OCI-LY7 (cell line): Measurements from ENCODE around the gene PPFIBP1. TPM values are rescaled to one million over a fixed set of nuclear protein-coding genes. Genes with fewer than 3 reads are reported as not detected.

ENCODE experiments used
- BruUV-seq: library from RNA; stranded (reverse); fragments of 400-500 nt; replicated peaks from 2 replicates; lab custom pipeline; 2021; lab: Mats Ljungman, UMichigan
- CTCF ChIA-PET: fragments of 300-600 bp; sonication (Branson Sonifier 250); formaldehyde crosslinking; loops from one replicate; lab custom pipeline; 2022; ENCODE audit warnings: antibody characterized with exemption; ENCODE audit not compliant: unreplicated experiment; lab: Charles Lee
- POLR2A ChIA-PET: fragments of 300-600 bp; sonication (Branson Sonifier 250); formaldehyde crosslinking; loops from one replicate; lab custom pipeline; 2022; ENCODE audit warnings: antibody characterized with exemption; lab: Charles Lee
- DNase-seq: peaks from one replicate; pipeline ENCODE4 v3.0.0-alpha.2; 2015; ENCODE audit warnings: low spot score
- H2AFZ ChIP-seq: fragments of 200-600 bp; sonication (generic), shearing (Covaris generic); 2 replicates; pipeline ENCODE4 v1.6.1; 2014; ENCODE audit warnings: mild to moderate bottlenecking, antibody characterized with exemption, low read length, moderate library complexity
- H3K27ac ChIP-seq: fragments of 200-600 bp; sonication (generic); 2 replicates; pipeline ENCODE4 v1.5.1; 2014; ENCODE audit warnings: mixed run types, low read depth, mild to moderate bottlenecking, moderate library complexity, low read length, inconsistent platforms; ENCODE audit not compliant: poor library complexity, severe bottlenecking
- H3K36me3 ChIP-seq: fragments of 200-600 bp; sonication (generic); 2 replicates; pipeline ENCODE4 v1.6.1; 2014; ENCODE audit warnings: mild to moderate bottlenecking, antibody characterized with exemption, low read length, moderate library complexity, mixed read lengths; ENCODE audit not compliant: insufficient read depth
- H3K4me1 ChIP-seq: fragments of 200-600 bp; sonication (generic); 2 replicates; pipeline ENCODE4 v1.5.1; 2014; ENCODE audit warnings: mild to moderate bottlenecking, low read length; ENCODE audit not compliant: insufficient read depth, poor library complexity, severe bottlenecking
- H3K4me2 ChIP-seq: fragments of 200-600 bp; sonication (generic); 2 replicates; pipeline ENCODE4 v1.6.1; 2014; ENCODE audit warnings: mild to moderate bottlenecking, low read length
- H3K4me3 ChIP-seq: fragments of 200-600 bp; sonication (generic); 2 replicates; pipeline ENCODE4 v1.5.1; 2014; ENCODE audit warnings: mild to moderate bottlenecking, low read depth, low read length; ENCODE audit not compliant: poor library complexity, severe bottlenecking
- H3K79me2 ChIP-seq: fragments of 200-600 bp; sonication (generic); 2 replicates; pipeline ENCODE4 v1.6.1; 2016; ENCODE audit warnings: low read depth, mild to moderate bottlenecking, low read length, moderate library complexity, mixed read lengths; ENCODE audit not compliant: insufficient read depth
- H3K9me2 ChIP-seq: fragments of 200-600 bp; sonication (generic); 2 replicates; pipeline ENCODE4 v1.6.1; 2016; ENCODE audit warnings: mild to moderate bottlenecking, low read length, mixed read lengths; ENCODE audit not compliant: insufficient read depth
- H3K9me3 ChIP-seq: fragments of 200-600 bp; sonication (generic); 2 replicates; pipeline ENCODE4 v1.6.1; 2014; ENCODE audit warnings: mild to moderate bottlenecking, mixed run types, low read length, mixed read lengths
- H4K20me1 ChIP-seq: fragments of 200-600 bp; sonication (generic); 2 replicates; pipeline ENCODE4 v1.6.1; 2014; ENCODE audit warnings: mild to moderate bottlenecking, antibody characterized with exemption, low read length, moderate library complexity, mixed read lengths; ENCODE audit not compliant: insufficient read depth
- CTCF ChIP-seq: fragments of 200-600 bp; sonication (generic); conservative IDR thresholded peaks from 2 replicates; pipeline ENCODE4 v1.5.1; 2014; ENCODE audit warnings: mild to moderate bottlenecking, antibody characterized with exemption, low read length, moderate library complexity, mixed read lengths
- EZH2phosphoT487 ChIP-seq: fragments of 200-600 bp; sonication (generic); IDR thresholded peaks from 2 replicates; pipeline ENCODE4 v1.6.1; 2018; ENCODE audit warnings: low read depth, borderline replicate concordance, mild to moderate bottlenecking, mixed run types, antibody characterized with exemption, low read length, moderate library complexity, mixed read lengths
- intact Hi-C: fragments of 100-400 bp; cut with micrococcal nuclease; formaldehyde crosslinking; loops from one replicate; pipeline ENCODE4 v1.10.0; 2022; ENCODE audit not compliant: unreplicated experiment
- total RNA-seq, 2 experiments: library from RNA; depleted of rRNA in 1 of 2; stranded (reverse); fragments of >200 nt in 1 of 2; shearing (Covaris generic) in 1 of 2; gene quantifications; 2 replicates each; pipeline ENCODE4 v1.2.3, GENCODE V29; 2014 to 2022

The PPFIBP1 gene
- total RNA-seq, 2 experiments from 2014 or later: 7.3 to 14.6 TPM

GRCh38 chr12:27549236-27549800 lies 25.3 kb downstream of the PPFIBP1 start:
- no peaks in the 10 kb centered on the region for H3K79me2 ChIP-seq
- CTCF ChIA-PET: no interaction called here
- H2AFZ ChIP-seq: no peak overlapping the region

GRCh38 chr12:27549801-27550652 lies 26.0 kb downstream of the PPFIBP1 start:
- no peak overlapping the region for H2AFZ ChIP-seq
- BruUV-seq: no TSS peak
- H3K4me3 ChIP-seq: no peak overlapping the region
- H3K36me3 ChIP-seq: no peaks in the 10 kb centered on the region
- CTCF ChIA-PET: no interaction called here
- no peaks in the 10 kb centered on the region for H4K20me1 ChIP-seq
- TF ChIP-seq CTCF: no peak
- no peak for TF ChIP-seq EZH2phosphoT487
- no peaks in the 10 kb centered on the region for H3K4me1 ChIP-seq
- no peak overlapping the region for H3K27ac ChIP-seq
- no peaks in the 10 kb centered on the region for H3K9me3 ChIP-seq
- intact Hi-C loops: no loop called here
- POLR2A ChIA-PET: interaction anchor here (0.6 to 0.8 kb wide), 2 partner anchors 124 to 1264 kb away, joined by 3 read pairs; no protein-coding TSS in a partner anchor
- no peak for DNase-seq
- no peaks in the 10 kb centered on the region for H3K79me2 ChIP-seq
- H3K4me2 ChIP-seq: no peak overlapping the region
- no peaks in the 10 kb centered on the region for H3K9me2 ChIP-seq

More at GRCh38 chr12:27549236-27549800, 25.3 kb downstream of the PPFIBP1 start:
- Histone ChIP-seq H3K36me3 (no peaks in the 10 kb centered on the region), H3K27ac (no peak overlapping the region), H3K9me3 (no peaks in the 10 kb centered on the region), H3K9me2 (no peaks in the 10 kb centered on the region), H3K4me3 (no peak overlapping the region), H3K4me2 (no peak overlapping the region), H3K4me1 (no peaks in the 10 kb centered on the region), H4K20me1 (no peaks in the 10 kb centered on the region)
- no TSS peak for BruUV-seq
- DNase-seq: no peak
- TF ChIP-seq CTCF: no peak
- TF ChIP-seq EZH2phosphoT487: no peak
- POLR2A ChIA-PET: interaction anchor here (0.5 kb wide), 1 partner anchor 9 kb away, joined by 5 read pairs; no protein-coding TSS in a partner anchor
- intact Hi-C loops: no loop called here

GRCh38 chr12:27550653-27550975 lies 26.6 kb downstream of the PPFIBP1 start:
- no peaks in the 10 kb centered on the region for H4K20me1 ChIP-seq
- no peak for DNase-seq
- no peak overlapping the region for H2AFZ ChIP-seq
- BruUV-seq: no TSS peak
- no peaks in the 10 kb centered on the region for H3K9me3 ChIP-seq
- no peak overlapping the region for H3K4me2 ChIP-seq
- ChIA-PET CTCF (no interaction called here), POLR2A (interaction anchor here (0.6 to 0.8 kb wide), 2 partner anchors 123 to 1263 kb away, joined by 3 read pairs; no protein-coding TSS in a partner anchor)
- no peak overlapping the region for H3K27ac ChIP-seq
- H3K4me3 ChIP-seq: no peak overlapping the region
- no peak for TF ChIP-seq CTCF
- no peak for TF ChIP-seq EZH2phosphoT487
- intact Hi-C loops: no loop called here
- no peaks in the 10 kb centered on the region for H3K79me2 ChIP-seq
- H3K9me2 ChIP-seq: no peaks in the 10 kb centered on the region
- no peaks in the 10 kb centered on the region for H3K4me1 ChIP-seq
- H3K36me3 ChIP-seq: no peaks in the 10 kb centered on the region
